HCT116 (cell line): ENCODE data around the gene CAMSAP3. TPM values are rescaled to one million over a fixed set of nuclear protein-coding genes. Genes with fewer than 3 reads are reported as not detected.

Experiments used
- ATAC-seq: fragments of 200-7000 bp; cut with Tn5 transposase; 2 replicates; pipeline ENCODE4 v1.9.1; 2020; ENCODE audit warnings: mild to moderate bottlenecking, moderate library complexity
- BruUV-seq: library from RNA; stranded (reverse); fragments of 400-500 nt; replicated peaks from 2 replicates; lab custom pipeline; 2021; lab: Mats Ljungman, UMichigan
- CTCF ChIA-PET: fragments of 300-600 bp; sonication (Branson Sonifier 250); formaldehyde crosslinking; loops from one replicate; lab custom pipeline; 2021; ENCODE audit warnings: antibody characterized with exemption; lab: Charles Lee
- POLR2A ChIA-PET: fragments of 300-600, 350-600 bp; sonication (Branson Sonifier 250); formaldehyde crosslinking; loops from one replicate; lab custom pipeline; 2021; ENCODE audit warnings: antibody characterized with exemption; lab: Charles Lee
- RAD21 ChIA-PET, 2 experiments: fragments of 300-600 bp; sonication (Branson Sonifier 250); formaldehyde crosslinking; loops; one replicate each; lab custom pipeline; 2023; ENCODE audit warnings: low total read pairs in 2 of 2; ENCODE audit not compliant: uncharacterized antibody in 2 of 2, unreplicated experiment in 2 of 2, low non-redundant PET in 1 of 2; lab: Charles Lee
- DNase-seq: peaks from one replicate; pipeline ENCODE4 v3.0.0-alpha.2; 2010; ENCODE audit warnings: low read depth, low spot score
- H2AFZ ChIP-seq: fragments of 200-600 bp; shearing (Covaris generic), sonication (generic); 2 replicates; pipeline ENCODE4 v1.6.1; 2017; ENCODE audit warnings: low read depth, mixed run types, mixed read lengths, antibody characterized with exemption, low read length; ENCODE audit not compliant: poor library complexity, severe bottlenecking
- H3K27ac ChIP-seq: 2 replicates; pipeline ENCODE4 v1.5.1; 2012; ENCODE audit warnings: low read depth, low read length
- H3K27me3 ChIP-seq: fragments of 200-600 bp; sonication (generic); 2 replicates; pipeline ENCODE4 v1.6.1; 2016; ENCODE audit warnings: mixed run types, low read length, mixed read lengths; ENCODE audit not compliant: insufficient read depth
- H3K36me3 ChIP-seq, 2 experiments: fragments of 200-500 bp in 1 of 2; fragments of 200-600 bp in 1 of 2; sonication (Bioruptor generic) in 1 of 2; sonication (generic) in 1 of 2; 2 replicates each; pipeline versions ENCODE4 v1.5.1 to v1.6.1; 2014 to 2016; ENCODE audit warnings: low read length in 2 of 2, inconsistent platforms in 1 of 2, mixed read lengths in 1 of 2, mixed run types in 1 of 2; ENCODE audit not compliant: insufficient read depth in 2 of 2, control insufficient read depth in 1 of 2
- H3K4me1 ChIP-seq, 2 experiments: fragments of 200-600 bp in 1 of 2; sonication (generic) in 1 of 2; 2 replicates each; pipeline versions ENCODE4 v1.5.1 to v1.6.1; 2012 to 2017; ENCODE audit warnings: low read length in 2 of 2, inconsistent platforms in 1 of 2, mild to moderate bottlenecking in 1 of 2, mixed read lengths in 1 of 2, mixed run types in 1 of 2, moderate library complexity in 1 of 2; ENCODE audit not compliant: insufficient read depth in 2 of 2, control insufficient read depth in 1 of 2
- H3K4me2 ChIP-seq: fragments of 200-600 bp; sonication (generic); 2 replicates; pipeline ENCODE4 v1.6.1; 2017; ENCODE audit warnings: mixed run types, low read length, mixed read lengths
- H3K4me3 ChIP-seq, 2 experiments: fragments of 200-600 bp in 1 of 2; sonication (generic) in 1 of 2; replicated peaks in 1 of 2; 2 replicates each; pipeline ENCODE4 v1.5.1; 2011 to 2016; ENCODE audit warnings: low read length in 2 of 2, control low read depth in 1 of 2, low read depth in 1 of 2, mild to moderate bottlenecking in 1 of 2, mixed read lengths in 1 of 2, mixed run types in 1 of 2
- H3K79me2 ChIP-seq: fragments of 200-600 bp; sonication (generic); 2 replicates; pipeline ENCODE4 v1.6.1; 2017; ENCODE audit warnings: mild to moderate bottlenecking, mixed run types, low read length, moderate library complexity, mixed read lengths; ENCODE audit not compliant: insufficient read depth
- H3K9ac ChIP-seq: fragments of 200-600 bp; sonication (generic); 2 replicates; pipeline ENCODE4 v1.6.1; 2016; ENCODE audit warnings: low read length, mixed read lengths
- H3K9me2 ChIP-seq: fragments of 200-600 bp; sonication (generic), shearing (Covaris generic); 2 replicates; pipeline ENCODE4 v1.6.1; 2017; ENCODE audit warnings: mixed run types, mild to moderate bottlenecking, moderate library complexity; ENCODE audit not compliant: insufficient read depth
- H3K9me3 ChIP-seq, 2 experiments: fragments of 200-500 bp in 1 of 2; fragments of 200-600 bp in 1 of 2; sonication (Bioruptor generic) in 1 of 2; sonication (generic) in 1 of 2; 2 replicates each; pipeline ENCODE4 v1.6.1; 2014 to 2017; ENCODE audit warnings: low read length in 2 of 2, mixed read lengths in 2 of 2, inconsistent platforms in 1 of 2, low read depth in 1 of 2, mild to moderate bottlenecking in 1 of 2, mixed run types in 1 of 2, moderate library complexity in 1 of 2; ENCODE audit not compliant: control insufficient read depth in 1 of 2, insufficient read depth in 1 of 2
- H4K20me1 ChIP-seq: fragments of 200-600 bp; sonication (generic), shearing (Covaris generic); 2 replicates; pipeline ENCODE4 v1.6.1; 2017; ENCODE audit warnings: mixed run types, mild to moderate bottlenecking, moderate library complexity; ENCODE audit not compliant: insufficient read depth
- ATF3 ChIP-seq: IDR thresholded peaks from 2 replicates; pipeline ENCODE4 v1.6.1; 2012
- CBX3 ChIP-seq: IDR thresholded peaks from 2 replicates; pipeline ENCODE4 v1.6.1; 2012; ENCODE audit warnings: low read depth
- CTCF ChIP-seq, 3 experiments: fragments of 200-600 bp in 1 of 3; sonication (generic) in 1 of 3; IDR thresholded peaks in 2 of 3; conservative IDR thresholded peaks in 1 of 3; 2 replicates each; pipeline ENCODE4 v1.5.1; 2012 to 2017; ENCODE audit warnings: low read depth in 2 of 3, low read length in 2 of 3, antibody characterized with exemption in 1 of 3, borderline replicate concordance in 1 of 3, control low read depth in 1 of 3, mild to moderate bottlenecking in 1 of 3, mixed read lengths in 1 of 3, mixed run types in 1 of 3, moderate library complexity in 1 of 3; ENCODE audit not compliant: insufficient read depth in 1 of 3
- EGR1 ChIP-seq: IDR thresholded peaks from 2 replicates; pipeline ENCODE4 v1.6.1; 2012; ENCODE audit warnings: low read depth
- ELF1 ChIP-seq: IDR thresholded peaks from 2 replicates; pipeline ENCODE4 v1.6.1; 2012; ENCODE audit warnings: low read depth, borderline replicate concordance
- EZH2 ChIP-seq: fragments of 200-600 bp; sonication (generic); IDR thresholded peaks from 2 replicates; pipeline ENCODE4 v1.6.1; 2017; ENCODE audit warnings: antibody characterized with exemption, mixed run types
- MAX ChIP-seq: IDR thresholded peaks from 2 replicates; pipeline ENCODE4 v1.6.1; 2012
- POLR2A ChIP-seq: IDR thresholded peaks from 2 replicates; pipeline ENCODE4 v1.7.0; 2011; ENCODE audit warnings: borderline replicate concordance; ENCODE audit not compliant: insufficient read depth, insufficient read length; ENCODE audit errors: extremely low read depth
- RAD21 ChIP-seq: IDR thresholded peaks from 2 replicates; pipeline ENCODE4 v1.6.1; 2012; ENCODE audit warnings: low read depth, mild to moderate bottlenecking
- SP1 ChIP-seq: IDR thresholded peaks from 2 replicates; pipeline ENCODE4 v1.6.1; 2012; ENCODE audit warnings: low read depth
- SRF ChIP-seq: IDR thresholded peaks from 2 replicates; pipeline ENCODE4 v1.6.1; 2012; ENCODE audit warnings: low read depth
- YY1 ChIP-seq: IDR thresholded peaks from 2 replicates; pipeline ENCODE4 v1.6.1; 2011; ENCODE audit warnings: low read length, low read depth, moderate library complexity, mild to moderate bottlenecking; ENCODE audit not compliant: insufficient replicate concordance; ENCODE audit errors: extremely low read depth
- intact Hi-C: fragments of 100-400 bp; cut with micrococcal nuclease; formaldehyde crosslinking; loops from 2 replicates; pipeline ENCODE4 v1.10.0; 2022
- total RNA-seq: library from RNA; stranded (reverse); gene quantifications from one replicate; pipeline ENCODE4 v1.2.1, GENCODE V29; 2021; ENCODE audit not compliant: unreplicated experiment
- TF ChIP-seq, protein P1 (sequence below): IDR thresholded peaks from 2 replicates; pipeline ENCODE4 v1.6.1; 2011; ENCODE audit warnings: mild to moderate bottlenecking, low read length, moderate library complexity; ENCODE audit not compliant: insufficient replicate concordance; ENCODE audit errors: extremely low read depth

CAMSAP3 gene
- total RNA-seq, 1 experiment from 2014 or later, result 24.0 TPM

DNA sequence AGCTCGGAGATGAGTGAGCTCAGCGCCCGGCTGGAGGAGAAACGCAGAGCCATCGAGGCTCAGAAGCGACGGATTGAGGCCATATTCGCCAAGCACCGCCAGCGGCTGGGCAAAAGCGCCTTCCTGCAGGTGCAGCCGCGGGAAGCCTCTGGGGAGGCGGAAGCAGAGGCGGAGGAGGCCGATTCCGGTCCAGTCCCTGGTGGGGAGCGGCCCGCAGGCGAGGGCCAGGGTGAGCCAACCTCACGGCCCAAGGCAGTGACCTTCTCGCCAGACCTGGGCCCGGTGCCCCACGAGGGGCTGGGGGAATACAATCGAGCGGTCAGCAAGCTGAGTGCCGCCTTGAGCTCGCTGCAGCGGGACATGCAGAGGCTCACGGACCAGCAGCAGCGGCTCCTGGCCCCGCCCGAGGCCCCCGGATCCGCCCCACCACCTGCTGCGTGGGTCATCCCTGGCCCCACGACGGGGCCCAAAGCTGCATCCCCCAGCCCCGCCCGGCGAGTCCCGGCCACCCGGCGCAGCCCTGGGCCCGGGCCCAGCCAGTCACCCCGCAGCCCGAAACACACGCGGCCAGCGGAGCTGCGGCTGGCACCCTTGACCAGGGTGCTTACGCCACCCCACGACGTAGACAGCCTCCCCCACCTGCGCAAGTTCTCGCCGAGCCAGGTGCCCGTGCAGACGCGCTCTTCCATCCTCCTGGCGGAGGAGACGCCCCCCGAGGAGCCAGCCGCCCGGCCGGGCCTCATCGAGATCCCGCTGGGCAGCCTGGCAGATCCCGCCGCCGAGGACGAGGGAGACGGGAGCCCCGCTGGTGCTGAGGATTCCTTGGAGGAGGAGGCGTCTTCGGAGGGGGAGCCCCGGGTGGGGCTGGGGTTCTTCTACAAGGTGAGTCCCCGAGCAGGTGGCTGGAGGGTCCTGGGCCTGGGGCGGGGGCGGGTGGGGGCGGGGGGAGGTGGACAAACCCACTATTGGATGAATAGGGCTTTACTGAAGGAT, 16.9 kb downstream of the CAMSAP3 start:
- no peak overlapping the region for H3K4me2 ChIP-seq
- peaks cover 0 to 3% of the 10 kb centered on the region in 2 experiments; a peak in 3 of 4 replicates for H3K36me3 ChIP-seq
- no peak overlapping the region for H2AFZ ChIP-seq
- intact Hi-C loops, result no loop called here
- no peaks in the 10 kb centered on the region for H3K79me2 ChIP-seq
- no peaks in the 10 kb centered on the region for H3K9me3 ChIP-seq
- no TSS peak for BruUV-seq
- no peaks in the 10 kb centered on the region for H4K20me1 ChIP-seq
- H3K27ac ChIP-seq, result no peak overlapping the region
- H3K9ac ChIP-seq, result no peak overlapping the region
- H3K27me3 ChIP-seq, result no peaks in the 10 kb centered on the region
- no peaks in the 10 kb centered on the region for H3K4me1 ChIP-seq
- no peak for TF ChIP-seq CBX3
- TF ChIP-seq CTCF (IDR thresholded peaks at IDR 0.05 in 2 of 3, conservative IDR thresholded peaks at IDR 0.05 in 1 of 3; ENCODE audit: borderline replicate concordance in 1 of 3, insufficient read depth in 1 of 3, low read depth in 2 of 3, low read length in 2 of 3), result no peak
- no peak for TF ChIP-seq ELF1
- no peak for TF ChIP-seq SRF
- TF ChIP-seq, protein P1, sequence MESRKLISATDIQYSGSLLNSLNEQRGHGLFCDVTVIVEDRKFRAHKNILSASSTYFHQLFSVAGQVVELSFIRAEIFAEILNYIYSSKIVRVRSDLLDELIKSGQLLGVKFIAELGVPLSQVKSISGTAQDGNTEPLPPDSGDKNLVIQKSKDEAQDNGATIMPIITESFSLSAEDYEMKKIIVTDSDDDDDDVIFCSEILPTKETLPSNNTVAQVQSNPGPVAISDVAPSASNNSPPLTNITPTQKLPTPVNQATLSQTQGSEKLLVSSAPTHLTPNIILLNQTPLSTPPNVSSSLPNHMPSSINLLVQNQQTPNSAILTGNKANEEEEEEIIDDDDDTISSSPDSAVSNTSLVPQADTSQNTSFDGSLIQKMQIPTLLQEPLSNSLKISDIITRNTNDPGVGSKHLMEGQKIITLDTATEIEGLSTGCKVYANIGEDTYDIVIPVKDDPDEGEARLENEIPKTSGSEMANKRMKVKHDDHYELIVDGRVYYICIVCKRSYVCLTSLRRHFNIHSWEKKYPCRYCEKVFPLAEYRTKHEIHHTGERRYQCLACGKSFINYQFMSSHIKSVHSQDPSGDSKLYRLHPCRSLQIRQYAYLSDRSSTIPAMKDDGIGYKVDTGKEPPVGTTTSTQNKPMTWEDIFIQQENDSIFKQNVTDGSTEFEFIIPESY, result no peak
- no peak for TF ChIP-seq YY1
- no peak for TF ChIP-seq RAD21
- no peak for TF ChIP-seq POLR2A
- TF ChIP-seq MAX, result no peak
- no peak for TF ChIP-seq EZH2
- no peak for TF ChIP-seq SP1
- no peak for TF ChIP-seq EGR1
- no peak for TF ChIP-seq ATF3
- ChIA-PET POLR2A (no interaction called here), CTCF (no interaction called here), RAD21 (no interaction called here)
- H3K9me2 ChIP-seq, result no peaks in the 10 kb centered on the region
- ATAC-seq (no peak), DNase-seq (no peak)
- H3K4me3 ChIP-seq, result no peak overlapping the region
